AG09309 (cell line): ENCODE data around the gene FGD5.

Source experiments
- DNase-seq: peaks from one replicate; pipeline ENCODE4 v3.0.0-alpha.2; 2010; ENCODE audit warnings: low read depth
- H3K4me3 ChIP-seq: 2 replicates; pipeline ENCODE4 v1.5.1; 2011; ENCODE audit warnings: mild to moderate bottlenecking, low read depth, low read length, moderate library complexity; ENCODE audit not compliant: control insufficient read depth
- TF ChIP-seq, protein P1 (sequence below): IDR thresholded peaks from 2 replicates; pipeline ENCODE4 v1.5.1; 2011; ENCODE audit warnings: mild to moderate bottlenecking, low read depth, low read length, inconsistent platforms; ENCODE audit not compliant: insufficient read depth, control insufficient read depth; ENCODE audit errors: missing control alignments

FGD5 gene

DNA sequence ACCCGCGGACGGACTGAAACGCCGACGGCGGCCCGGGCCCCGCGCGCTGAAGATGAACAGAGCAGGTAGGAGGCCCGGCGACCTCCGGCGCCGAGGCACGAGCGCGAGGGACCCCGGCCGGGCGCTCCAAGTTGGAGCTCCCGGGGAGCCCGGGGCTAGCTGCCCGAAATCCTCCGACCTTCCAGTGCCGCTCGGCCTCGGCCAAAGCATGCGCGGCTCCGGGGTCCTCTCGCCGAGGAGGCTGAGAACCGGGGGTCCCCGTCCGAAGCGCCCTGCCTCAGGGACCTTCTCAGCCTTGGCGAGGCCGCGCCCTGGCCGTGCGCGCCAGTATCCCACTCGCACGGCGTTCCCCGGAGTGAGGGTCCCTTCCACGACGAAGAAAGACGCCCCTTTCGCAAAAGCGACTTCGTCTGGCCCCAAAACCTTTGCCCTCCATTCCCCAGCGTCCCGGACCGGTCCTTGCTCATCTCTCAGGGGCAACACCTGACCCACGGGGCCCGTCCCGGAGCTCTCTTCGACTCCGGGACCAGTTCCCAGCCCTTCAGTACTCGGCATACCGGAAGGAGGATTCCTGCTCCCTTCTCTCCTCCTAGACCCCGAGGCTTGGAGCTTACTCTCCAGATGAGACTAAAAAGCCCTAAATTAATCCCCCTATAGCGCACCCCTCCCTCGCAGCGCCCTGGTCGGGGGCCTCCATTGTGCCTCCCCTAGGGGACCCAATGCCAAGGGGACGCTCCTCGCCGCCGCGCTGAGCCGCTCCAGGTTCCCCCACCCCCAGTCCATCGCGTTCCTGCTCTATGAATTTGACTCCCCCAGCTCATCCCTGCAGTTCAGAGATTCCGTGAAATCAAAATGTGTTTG lies 7.7 kb upstream of the FGD5 start:
- TF ChIP-seq, protein P1, sequence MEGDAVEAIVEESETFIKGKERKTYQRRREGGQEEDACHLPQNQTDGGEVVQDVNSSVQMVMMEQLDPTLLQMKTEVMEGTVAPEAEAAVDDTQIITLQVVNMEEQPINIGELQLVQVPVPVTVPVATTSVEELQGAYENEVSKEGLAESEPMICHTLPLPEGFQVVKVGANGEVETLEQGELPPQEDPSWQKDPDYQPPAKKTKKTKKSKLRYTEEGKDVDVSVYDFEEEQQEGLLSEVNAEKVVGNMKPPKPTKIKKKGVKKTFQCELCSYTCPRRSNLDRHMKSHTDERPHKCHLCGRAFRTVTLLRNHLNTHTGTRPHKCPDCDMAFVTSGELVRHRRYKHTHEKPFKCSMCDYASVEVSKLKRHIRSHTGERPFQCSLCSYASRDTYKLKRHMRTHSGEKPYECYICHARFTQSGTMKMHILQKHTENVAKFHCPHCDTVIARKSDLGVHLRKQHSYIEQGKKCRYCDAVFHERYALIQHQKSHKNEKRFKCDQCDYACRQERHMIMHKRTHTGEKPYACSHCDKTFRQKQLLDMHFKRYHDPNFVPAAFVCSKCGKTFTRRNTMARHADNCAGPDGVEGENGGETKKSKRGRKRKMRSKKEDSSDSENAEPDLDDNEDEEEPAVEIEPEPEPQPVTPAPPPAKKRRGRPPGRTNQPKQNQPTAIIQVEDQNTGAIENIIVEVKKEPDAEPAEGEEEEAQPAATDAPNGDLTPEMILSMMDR, result no peak
- H3K4me3 ChIP-seq, result no peak overlapping the region
- no peak for DNase-seq

DNA sequence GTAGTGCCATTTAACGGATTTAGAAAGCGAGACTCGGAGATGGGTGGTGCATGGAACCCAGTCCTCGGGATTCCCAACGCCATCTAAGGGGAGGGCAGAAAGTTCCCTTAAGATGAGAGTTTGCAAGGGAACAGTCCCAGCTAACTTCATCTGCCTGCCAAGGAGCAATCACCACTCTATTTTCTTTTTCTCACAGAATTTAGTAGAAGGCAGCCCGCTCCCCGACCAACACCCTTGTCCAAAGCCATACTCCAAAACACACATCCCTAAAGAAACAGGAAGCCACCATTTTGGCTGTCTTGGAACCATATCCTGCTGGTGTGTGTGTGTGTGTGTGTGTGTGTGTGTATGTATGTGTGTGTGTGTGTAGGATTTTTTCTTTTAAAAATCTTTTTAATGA lies 7.1 kb upstream of the FGD5 start:
- H3K4me3 ChIP-seq, result no peak overlapping the region
- TF ChIP-seq, protein P1, result no peak
- no peak for DNase-seq

DNA sequence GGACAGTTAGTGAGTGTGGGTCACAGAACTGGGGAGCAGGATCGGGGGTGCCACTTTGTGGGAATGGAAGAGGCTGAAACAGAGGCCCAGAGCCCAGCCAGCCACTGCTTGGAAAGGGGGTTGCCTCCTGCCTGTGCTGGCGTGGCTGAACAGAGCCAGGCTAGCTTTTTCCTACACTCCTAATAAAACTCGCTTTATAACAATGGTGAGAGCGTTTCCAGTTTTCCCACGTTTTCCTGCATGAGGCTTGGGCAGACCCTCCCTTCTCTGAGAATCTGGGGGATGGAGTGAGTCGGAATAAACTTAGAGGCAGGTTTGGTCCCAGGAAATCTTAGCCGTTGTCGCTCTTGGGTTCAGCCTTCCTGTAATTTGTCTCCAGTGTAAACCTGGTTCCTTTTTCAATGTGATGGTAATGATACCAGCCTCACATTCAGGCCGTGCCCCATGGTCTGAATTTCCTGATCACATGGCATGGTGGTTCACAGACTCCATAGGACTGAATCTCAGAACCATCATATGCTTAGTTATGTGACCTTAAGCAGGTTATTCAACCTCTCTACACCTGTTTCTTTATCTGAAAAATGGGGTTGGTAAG lies 6.5 kb upstream of the FGD5 start:
- TF ChIP-seq, protein P1, result no peak
- DNase-seq, result no peak
- H3K4me3 ChIP-seq, result no peak overlapping the region

DNA sequence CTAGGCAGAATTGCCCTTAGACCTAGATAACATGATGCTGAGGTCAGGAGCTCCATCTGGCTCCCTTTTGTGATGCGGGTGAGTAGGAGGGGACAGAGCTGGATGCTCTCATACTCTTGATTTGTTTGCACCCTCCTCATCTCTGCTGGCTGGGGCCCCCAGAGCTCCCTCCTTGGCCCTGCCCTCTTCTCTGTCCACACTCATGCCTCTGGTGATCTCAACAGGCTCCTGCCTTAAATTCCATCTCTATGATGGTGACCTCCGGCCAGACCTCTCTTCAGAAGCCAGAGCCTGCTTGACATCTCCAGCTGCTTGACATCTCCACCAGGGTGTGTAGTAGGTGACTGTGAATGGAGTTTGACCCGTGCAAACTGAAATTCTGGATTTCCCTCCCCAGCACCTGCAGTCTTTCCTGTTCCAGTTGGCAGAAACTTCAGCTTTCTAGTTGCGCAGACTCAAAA lies 4.3 kb upstream of the FGD5 start:
- TF ChIP-seq, protein P1, result no peak
- DNase-seq, result no peak

DNA sequence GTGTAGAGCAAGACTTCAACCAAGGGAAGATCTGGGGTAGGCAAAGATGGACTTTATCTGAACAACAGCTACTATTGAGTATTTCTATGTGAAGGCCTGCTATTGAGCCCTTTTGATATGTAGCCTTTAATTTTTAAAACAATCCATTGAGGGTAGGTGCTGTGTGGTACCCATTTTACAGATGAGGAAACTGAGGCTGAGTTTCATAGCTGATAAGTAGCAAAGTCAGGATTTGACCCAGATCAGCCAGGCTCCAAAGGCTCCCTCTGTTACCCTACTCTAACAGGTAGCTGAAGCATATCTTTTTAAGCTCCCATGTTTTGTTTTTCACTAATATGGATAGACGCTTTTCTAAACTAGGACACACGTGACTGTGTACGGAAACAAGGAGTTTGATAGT lies 2.4 kb upstream of the FGD5 start:
- DNase-seq, result no peak
- TF ChIP-seq, protein P1, result no peak
- no peak overlapping the region for H3K4me3 ChIP-seq

More for the DNA sequence above, 4.3 kb upstream of the FGD5 start:
- H3K4me3 ChIP-seq, result no peak overlapping the region

DNA sequence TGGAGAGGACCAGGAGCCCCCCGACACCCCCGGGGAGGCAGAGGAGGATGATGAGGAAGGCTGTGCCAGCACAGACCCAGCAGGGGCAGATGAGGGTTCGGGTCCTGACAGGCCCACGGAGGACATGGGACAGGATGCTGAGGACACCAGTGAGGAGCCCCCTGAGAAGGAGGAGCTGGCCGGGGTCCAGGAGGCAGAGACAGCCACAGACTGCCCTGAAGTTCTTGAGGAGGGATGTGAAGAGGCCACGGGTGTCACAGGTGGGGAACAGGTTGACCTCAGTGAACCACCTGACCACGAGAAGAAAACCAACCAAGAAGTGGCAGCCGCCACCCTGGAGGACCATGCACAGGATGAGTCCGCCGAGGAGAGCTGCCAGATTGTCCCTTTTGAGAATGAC lies 909 bp downstream of the FGD5 start:
- TF ChIP-seq, protein P1, result no peak
- H3K4me3 ChIP-seq, result no peak overlapping the region
- no peak for DNase-seq
